ENCODE measurements around the gene HCFC2. TPM values are rescaled to one million over a fixed set of nuclear protein-coding genes. Genes with fewer than 3 reads are reported as not detected.

The HCFC2 gene
- total and polyA plus RNA-seq, 8 donors: 2.9 to 50.1 (median 11.9) TPM

DNA sequence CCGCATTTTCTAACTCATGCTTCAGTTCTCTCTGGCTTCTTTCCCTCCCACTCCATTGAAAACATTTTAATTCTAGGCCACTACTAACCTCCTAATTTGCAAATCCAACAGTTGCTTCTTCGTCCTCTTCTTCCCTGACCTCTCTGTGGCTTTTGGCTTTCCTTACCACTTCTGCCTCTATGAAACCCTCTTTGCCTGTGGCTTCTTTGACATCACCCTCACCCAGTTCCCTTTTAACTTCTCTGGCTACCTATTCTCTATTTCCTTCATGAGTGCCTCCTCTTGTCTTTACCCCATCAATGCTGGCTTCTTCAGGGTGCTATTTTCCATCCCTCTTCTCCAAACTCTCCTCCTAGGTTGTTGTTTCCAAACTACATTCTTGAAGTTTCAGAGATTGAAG lies 4.4 kb upstream of the HCFC2 start:
- peaks cover 0 to 5% (median 0%) of the 10 kb centered on the region in 3 donors for H3K27me3 ChIP-seq
- H3K4me1 ChIP-seq: peaks cover 17 to 25% (median 20%) of the 10 kb centered on the region in 4 donors
- WGBS, 5 donors: 56 to 71% (median 67%) methylated on average over 2 of the region's 2 CpGs
- TF ChIP-seq EP300 (IDR thresholded peaks at IDR 0.05): no peak
- TF ChIP-seq, protein P1, sequence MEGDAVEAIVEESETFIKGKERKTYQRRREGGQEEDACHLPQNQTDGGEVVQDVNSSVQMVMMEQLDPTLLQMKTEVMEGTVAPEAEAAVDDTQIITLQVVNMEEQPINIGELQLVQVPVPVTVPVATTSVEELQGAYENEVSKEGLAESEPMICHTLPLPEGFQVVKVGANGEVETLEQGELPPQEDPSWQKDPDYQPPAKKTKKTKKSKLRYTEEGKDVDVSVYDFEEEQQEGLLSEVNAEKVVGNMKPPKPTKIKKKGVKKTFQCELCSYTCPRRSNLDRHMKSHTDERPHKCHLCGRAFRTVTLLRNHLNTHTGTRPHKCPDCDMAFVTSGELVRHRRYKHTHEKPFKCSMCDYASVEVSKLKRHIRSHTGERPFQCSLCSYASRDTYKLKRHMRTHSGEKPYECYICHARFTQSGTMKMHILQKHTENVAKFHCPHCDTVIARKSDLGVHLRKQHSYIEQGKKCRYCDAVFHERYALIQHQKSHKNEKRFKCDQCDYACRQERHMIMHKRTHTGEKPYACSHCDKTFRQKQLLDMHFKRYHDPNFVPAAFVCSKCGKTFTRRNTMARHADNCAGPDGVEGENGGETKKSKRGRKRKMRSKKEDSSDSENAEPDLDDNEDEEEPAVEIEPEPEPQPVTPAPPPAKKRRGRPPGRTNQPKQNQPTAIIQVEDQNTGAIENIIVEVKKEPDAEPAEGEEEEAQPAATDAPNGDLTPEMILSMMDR (IDR thresholded peaks at IDR 0.05): no peak
- no peak for TF ChIP-seq POLR2AphosphoS5 (IDR thresholded peaks at IDR 0.05)
- TF ChIP-seq POLR2A (IDR thresholded peaks at IDR 0.05): no peak
- no peaks in the 10 kb centered on the region for H3K9me3 ChIP-seq
- intact Hi-C loops (cut with DNase I; ENCODE audit: low total_unique reads): no loop called here
- H3K4me3 ChIP-seq: no peak overlapping the region
- no peaks in the 10 kb centered on the region for H3K36me3 ChIP-seq
- H3K27ac ChIP-seq: no peak overlapping the region
- no peak for DNase-seq

DNA sequence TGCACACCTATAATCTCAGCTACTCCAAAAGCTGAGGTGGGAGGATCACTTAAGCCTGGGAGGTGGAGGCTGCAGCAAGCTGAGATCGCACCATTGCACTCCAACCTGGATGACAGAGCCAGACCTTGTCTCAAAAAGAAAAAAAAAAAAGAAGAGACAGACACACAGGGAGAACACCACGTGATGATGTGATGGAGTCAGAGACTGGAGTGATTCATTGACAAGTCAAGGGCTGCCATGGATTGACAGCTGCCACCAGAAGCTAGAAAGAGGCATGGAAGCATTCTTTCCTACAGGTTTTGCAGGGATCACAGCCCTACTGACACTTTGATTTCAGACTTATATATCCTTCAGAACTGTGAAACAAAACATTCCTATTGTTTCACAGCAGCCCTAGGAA lies 3.5 kb upstream of the HCFC2 start:
- DNase-seq: no peak
- no peaks in the 10 kb centered on the region for H3K36me3 ChIP-seq
- no peak for TF ChIP-seq EP300 (IDR thresholded peaks at IDR 0.05)
- no peak for TF ChIP-seq POLR2A (IDR thresholded peaks at IDR 0.05)
- TF ChIP-seq, protein P1 (IDR thresholded peaks at IDR 0.05): no peak
- TF ChIP-seq POLR2AphosphoS5 (IDR thresholded peaks at IDR 0.05): no peak
- 48 to 64% (median 53%) methylated on average over 2 of the region's 2 CpGs for WGBS, 5 donors
- H3K27ac ChIP-seq: no peak overlapping the region
- intact Hi-C loops (cut with DNase I; ENCODE audit: low total_unique reads): no loop called here
- no peak overlapping the region for H3K4me3 ChIP-seq
- H3K9me3 ChIP-seq: no peaks in the 10 kb centered on the region
- peaks cover 0 to 5% (median 0%) of the 10 kb centered on the region in 3 donors for H3K27me3 ChIP-seq
- H3K4me1 ChIP-seq: peaks cover 16 to 27% (median 24%) of the 10 kb centered on the region in 4 donors

DNA sequence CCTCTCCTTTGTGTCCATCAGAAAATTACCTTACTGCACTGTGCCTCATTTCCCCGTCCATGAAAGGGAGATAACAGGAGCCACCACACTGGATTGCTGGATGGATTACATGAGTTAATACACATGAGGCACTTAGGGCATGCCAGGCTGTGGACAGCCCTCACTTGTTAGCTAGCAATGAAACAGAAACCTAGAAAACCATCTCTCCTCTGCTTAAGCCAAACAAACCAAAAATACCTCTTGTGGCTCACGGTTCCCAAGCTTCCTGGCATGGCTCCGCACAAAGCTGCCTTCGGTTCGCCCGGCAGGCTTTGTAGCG lies 660 bp upstream of the HCFC2 start:
- intact Hi-C loops (cut with DNase I; ENCODE audit: low total_unique reads): no loop called here
- TF ChIP-seq POLR2AphosphoS5 (IDR thresholded peaks at IDR 0.05) (no peak), EP300 (IDR thresholded peaks at IDR 0.05) (no peak), POLR2A (IDR thresholded peaks at IDR 0.05) (no peak)
- TF ChIP-seq, protein P1 (IDR thresholded peaks at IDR 0.05): no peak
- peak overlapping the region; percentile 87 to 99 (median 96) for H3K4me3 ChIP-seq
- no peaks in the 10 kb centered on the region for H3K9me3 ChIP-seq
- H3K27me3 ChIP-seq: peaks cover 0 to 5% (median 0%) of the 10 kb centered on the region in 3 donors
- H3K36me3 ChIP-seq: peaks cover 0 to 22% (median 15%) of the 10 kb centered on the region in 4 donors
- no peak for DNase-seq
- H3K4me1 ChIP-seq: peaks cover 15 to 45% (median 35%) of the 10 kb centered on the region in 4 donors
- H3K27ac ChIP-seq: peak overlapping the region; percentile 89 to 94 (median 90)
- WGBS, 5 donors: 0 to 2% (median 0%) methylated on average over 7 of the region's 7 CpGs

DNA sequence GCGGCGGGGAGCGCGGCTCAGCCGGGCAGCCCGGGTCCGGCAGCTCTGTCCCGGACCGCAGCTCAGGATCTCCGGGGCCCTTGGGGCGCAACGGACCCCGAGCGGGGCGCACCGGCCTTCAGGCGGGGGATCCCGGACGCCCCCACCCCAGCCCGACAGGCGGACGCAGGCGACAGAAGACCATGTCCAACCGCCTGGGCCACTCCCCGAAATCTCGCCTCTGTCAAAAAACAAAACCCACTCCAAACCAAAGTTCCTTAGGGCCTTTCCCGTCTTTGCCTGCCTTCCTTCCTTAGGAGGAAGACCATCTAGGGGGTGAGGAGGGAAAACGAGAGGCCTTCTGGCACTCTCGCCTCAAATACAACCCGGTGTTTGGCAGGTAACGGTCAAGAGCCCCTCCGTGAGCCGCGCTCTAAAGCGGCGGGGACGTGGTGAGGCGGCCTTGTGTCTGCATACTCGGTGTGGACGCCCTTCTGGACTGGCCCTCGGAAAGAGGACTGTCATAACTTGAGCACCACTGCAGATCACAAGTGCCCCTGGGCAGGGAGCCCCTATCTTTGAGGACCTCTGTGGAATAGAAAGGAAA lies 604 bp downstream of the HCFC2 start:
- TF ChIP-seq POLR2AphosphoS5 (IDR thresholded peaks at IDR 0.05) (no peak), EP300 (IDR thresholded peaks at IDR 0.05) (no peak), POLR2A (IDR thresholded peaks at IDR 0.05) (no peak)
- TF ChIP-seq, protein P1 (IDR thresholded peaks at IDR 0.05): no peak
- Histone ChIP-seq H3K4me3 (peak overlapping the region; percentile 87 to 99 (median 96)), H3K36me3 (peaks cover 0 to 35% (median 23%) of the 10 kb centered on the region in 4 donors), H3K27me3 (peaks cover 0 to 5% (median 0%) of the 10 kb centered on the region in 3 donors), H3K27ac (peak overlapping the region; percentile 89 to 94 (median 90)), H3K9me3 (no peaks in the 10 kb centered on the region), H3K4me1 (peaks cover 15 to 58% (median 41%) of the 10 kb centered on the region in 4 donors)
- peak in 1 of 2 donors; percentile 40 for DNase-seq
- intact Hi-C loops (cut with DNase I; ENCODE audit: low total_unique reads): no loop called here
- 1 to 2% (median 1%) methylated on average over 25 to 41 of the region's 41 CpGs for WGBS, 5 donors
